ENCODE data around the gene OTOG. TPM values are rescaled to one million over a fixed set of nuclear protein-coding genes. Genes with fewer than 3 reads are reported as not detected.

OTOG gene
- total and polyA plus RNA-seq, 2 of the 8 experiments (the other 6 are each of a cell fraction or from before 2014, with no cell fraction given) = 0.41 to 1.5 TPM

GRCh38 chr11:17522655-17523054 lies 24.4 kb upstream of the OTOG start (continued):
- TF ChIP-seq POLR2AphosphoS5 (IDR thresholded peaks at IDR 0.05; ENCODE audit: low read depth, low read length) = no peak
- TF ChIP-seq ZNF274 (IDR thresholded peaks at IDR 0.05; ENCODE audit: borderline replicate concordance, extremely low read depth, low read length) = no peak
